ENCODE data around the gene HARS1. TPM values are rescaled to one million over a fixed set of nuclear protein-coding genes. Genes with fewer than 3 reads are reported as not detected.

Gene HARS1
- total and polyA plus RNA-seq, 2 donors (not counting 3 experiments of a cell fraction or from before 2014, with no cell fraction given), result 65.2 to 104 TPM

- TF ChIP-seq MYC (IDR thresholded peaks at IDR 0.05; ENCODE audit: low read depth, low read length) (no peak), CTCF (IDR thresholded peaks at IDR 0.05; ENCODE audit: extremely low read depth in 1 of 2, insufficient read depth in 1 of 2, low read depth in 1 of 2, low read length in 2 of 2) (no peak), POLR2AphosphoS5 (IDR thresholded peaks at IDR 0.05; ENCODE audit: insufficient read depth, low read depth, low read length) (no peak), EZH2 (IDR thresholded peaks at IDR 0.05; ENCODE audit: borderline replicate concordance, low read depth, low read length, severe bottlenecking) (no peak)
- dilution Hi-C loops (cut with MboI; ENCODE audit: extremely low pct_ligation_motif_present, low sequenced_read_pairs) (no loop called here), intact Hi-C loops (cut with micrococcal nuclease) (no loop called here)
- H3K4me1 ChIP-seq (ENCODE audit: control insufficient read depth, extremely low read depth, insufficient read depth, low read length), result no peaks in the 10 kb centered on the region
- DNase-seq (ENCODE audit: low read depth, low spot score) (no peak), FAIRE-seq (no peak)
- H4K20me1 ChIP-seq (replicated peaks; ENCODE audit: control insufficient read depth, extremely low read depth, insufficient read depth, low read length), result no peaks in the 10 kb centered on the region
- H3K9me3 ChIP-seq (replicated peaks; ENCODE audit: control insufficient read depth, insufficient read depth, low read length), result no peaks in the 10 kb centered on the region
- H3K27me3 ChIP-seq (ENCODE audit: control insufficient read depth in 2 of 2, insufficient read depth in 2 of 2, low read length in 2 of 2), result no peaks in the 10 kb centered on the region
- peaks cover 21 to 31% of the 10 kb centered on the region in 2 experiments for H3K36me3 ChIP-seq (ENCODE audit: control insufficient read depth in 2 of 2, extremely low read depth in 1 of 2, insufficient read depth in 2 of 2, low read length in 2 of 2)
- no peak overlapping the region for H3K4me3 ChIP-seq (replicated peaks in 1 of 3; ENCODE audit: insufficient read depth in 1 of 3, low read depth in 1 of 3, low read length in 3 of 3)
- H3K27ac ChIP-seq (ENCODE audit: insufficient read depth, low read depth, low read length), result no peak overlapping the region
- no peak overlapping the region for H2AFZ ChIP-seq (ENCODE audit: low read depth, low read length)
- no peaks in the 10 kb centered on the region for H3K79me2 ChIP-seq (ENCODE audit: control insufficient read depth, insufficient read depth, low read length)
- ChIA-PET POLR2A (no interaction called here), CTCF (no interaction called here)
- no peaks in the 10 kb centered on the region for H3K9me1 ChIP-seq (replicated peaks; ENCODE audit: control insufficient read depth, extremely low read depth, insufficient read depth, low read length)
- H3K9ac ChIP-seq (replicated peaks; ENCODE audit: extremely low read depth, insufficient read depth, low read length), result no peak overlapping the region
- H3K4me2 ChIP-seq (ENCODE audit: insufficient read depth, low read length), result no peak overlapping the region
- BruUV-seq (replicated peaks), result no TSS peak
Measured at GRCh38 chr5:140678993-140679392, 12.2 kb downstream of the HARS1 start.

GRCh38 chr5:140677947-140678346, 13.2 kb downstream of the HARS1 start:
- no peaks in the 10 kb centered on the region for H3K9me3 ChIP-seq (replicated peaks; ENCODE audit: control insufficient read depth, insufficient read depth, low read length)
- no peak overlapping the region for H3K4me2 ChIP-seq (ENCODE audit: insufficient read depth, low read length)
- no peak overlapping the region for H3K9ac ChIP-seq (replicated peaks; ENCODE audit: extremely low read depth, insufficient read depth, low read length)
- peaks cover 27 to 32% of the 10 kb centered on the region in 2 experiments for H3K36me3 ChIP-seq (ENCODE audit: control insufficient read depth in 2 of 2, extremely low read depth in 1 of 2, insufficient read depth in 2 of 2, low read length in 2 of 2)
- H3K27me3 ChIP-seq (ENCODE audit: control insufficient read depth in 2 of 2, insufficient read depth in 2 of 2, low read length in 2 of 2), result no peaks in the 10 kb centered on the region
- BruUV-seq (replicated peaks), result no TSS peak
- DNase-seq (ENCODE audit: low read depth, low spot score) (no peak), FAIRE-seq (no peak)
- H4K20me1 ChIP-seq (replicated peaks; ENCODE audit: control insufficient read depth, extremely low read depth, insufficient read depth, low read length), result no peaks in the 10 kb centered on the region
- dilution Hi-C loops (cut with MboI; ENCODE audit: extremely low pct_ligation_motif_present, low sequenced_read_pairs) (no loop called here), intact Hi-C loops (cut with micrococcal nuclease) (no loop called here)
- no peak for TF ChIP-seq CTCF (IDR thresholded peaks at IDR 0.05; ENCODE audit: extremely low read depth in 1 of 2, insufficient read depth in 1 of 2, low read depth in 1 of 2, low read length in 2 of 2)
- no peak for TF ChIP-seq POLR2A (IDR thresholded peaks at IDR 0.05; ENCODE audit: low read depth, low read length)
- no peak for TF ChIP-seq MYC (IDR thresholded peaks at IDR 0.05; ENCODE audit: low read depth, low read length)
- no peak for TF ChIP-seq POLR2AphosphoS5 (IDR thresholded peaks at IDR 0.05; ENCODE audit: insufficient read depth, low read depth, low read length)
- no peak for TF ChIP-seq EZH2 (IDR thresholded peaks at IDR 0.05; ENCODE audit: borderline replicate concordance, low read depth, low read length, severe bottlenecking)
- TF ChIP-seq GATA2 (IDR thresholded peaks at IDR 0.05; ENCODE audit: insufficient read depth, insufficient read length, low read depth, low read length), result no peak
- TF ChIP-seq FOS (IDR thresholded peaks at IDR 0.05; ENCODE audit: borderline replicate concordance, insufficient read depth, low read length), result no peak
- TF ChIP-seq MAX (IDR thresholded peaks at IDR 0.05; ENCODE audit: insufficient read depth, insufficient read length), result no peak
- no peak for TF ChIP-seq JUN (IDR thresholded peaks at IDR 0.05; ENCODE audit: borderline replicate concordance, insufficient read depth, insufficient read length, low read depth)
- no peaks in the 10 kb centered on the region for H3K9me1 ChIP-seq (replicated peaks; ENCODE audit: control insufficient read depth, extremely low read depth, insufficient read depth, low read length)
- H3K4me3 ChIP-seq (replicated peaks in 1 of 3; ENCODE audit: insufficient read depth in 1 of 3, low read depth in 1 of 3, low read length in 3 of 3), result no peak overlapping the region
- ChIA-PET POLR2A (no interaction called here), CTCF (no interaction called here)
- H3K27ac ChIP-seq (ENCODE audit: insufficient read depth, low read depth, low read length), result no peak overlapping the region
- no peak overlapping the region for H2AFZ ChIP-seq (ENCODE audit: low read depth, low read length)
- H3K79me2 ChIP-seq (ENCODE audit: control insufficient read depth, insufficient read depth, low read length), result no peaks in the 10 kb centered on the region
- peaks cover under 1% of the 10 kb centered on the region for H3K4me1 ChIP-seq (ENCODE audit: control insufficient read depth, extremely low read depth, insufficient read depth, low read length)
